ENCODE data around the gene LCN12. TPM values are rescaled to one million over a fixed set of nuclear protein-coding genes. Genes with fewer than 3 reads are reported as not detected.
"Not testable (repeated sequence)": the region's sequence is repeated elsewhere in the genome, so short reads cannot be mapped to it uniquely, and the experiment has no call there.

The LCN12 gene
- polyA plus RNA-seq, 4 donors, result 15.7 to 53.5 (median 30.7) TPM

DNA sequence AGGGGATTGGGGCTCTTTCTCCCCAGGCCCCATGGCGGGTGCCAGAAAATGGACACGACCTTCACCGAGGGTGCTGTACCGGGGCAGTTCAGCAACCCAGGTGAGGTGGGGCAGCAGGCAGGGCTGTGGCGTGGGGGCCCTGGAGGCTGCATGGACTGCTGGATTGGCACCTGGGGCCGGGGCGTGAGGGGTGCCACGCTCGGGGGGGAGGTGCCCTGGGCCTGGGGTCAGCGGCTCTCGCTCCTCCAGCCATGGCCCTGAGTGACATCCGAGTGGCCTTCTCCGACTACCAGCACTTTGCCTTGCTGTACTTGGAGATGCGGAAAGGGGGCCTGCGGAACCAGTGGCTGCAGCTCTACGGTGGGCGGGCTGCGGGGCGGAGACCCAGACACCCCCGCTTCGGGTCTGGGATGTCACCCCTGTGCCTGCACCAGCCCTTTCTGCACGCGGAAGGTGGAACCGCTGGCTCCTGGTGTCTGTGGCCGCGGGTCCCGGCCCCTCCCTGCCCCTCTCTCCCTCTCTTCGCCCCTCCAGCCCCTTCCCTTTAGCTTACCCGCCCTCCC lies 32.5 kb downstream of the LCN12 start:
- DNase-seq (ENCODE audit: low read depth in 4 of 4, low spot score in 2 of 4), result no peak

DNA sequence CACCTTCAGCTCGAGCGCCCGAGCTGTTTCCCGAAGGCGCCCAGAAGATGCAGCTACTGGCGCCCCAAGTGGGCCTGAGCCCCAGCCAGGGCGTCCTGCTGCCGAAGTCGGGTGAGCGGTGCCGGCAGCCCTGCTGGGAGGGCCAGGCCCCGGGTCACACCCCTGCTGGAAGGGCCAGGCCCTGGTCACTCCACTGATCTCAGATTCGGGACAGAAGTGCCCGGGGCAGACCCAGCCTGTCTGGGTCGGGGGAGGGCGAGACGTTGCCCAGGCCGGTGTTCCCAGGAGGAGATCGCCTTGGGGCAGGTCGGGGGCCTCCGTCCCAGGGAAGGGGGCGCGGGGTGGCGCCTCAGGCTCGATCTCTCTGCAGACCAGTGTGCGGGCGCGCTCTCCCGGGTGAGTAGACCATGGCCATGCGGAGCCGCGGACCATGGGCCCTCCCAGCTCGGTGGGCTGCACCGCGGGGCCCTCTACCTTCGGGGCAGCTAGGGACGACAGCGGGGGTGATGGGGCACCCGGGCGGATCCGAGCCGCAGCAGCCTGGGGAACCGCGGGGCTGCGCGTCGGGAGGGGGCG lies 33.0 kb downstream of the LCN12 start:
- no peak for DNase-seq (ENCODE audit: low read depth in 4 of 4, low spot score in 2 of 4)

DNA sequence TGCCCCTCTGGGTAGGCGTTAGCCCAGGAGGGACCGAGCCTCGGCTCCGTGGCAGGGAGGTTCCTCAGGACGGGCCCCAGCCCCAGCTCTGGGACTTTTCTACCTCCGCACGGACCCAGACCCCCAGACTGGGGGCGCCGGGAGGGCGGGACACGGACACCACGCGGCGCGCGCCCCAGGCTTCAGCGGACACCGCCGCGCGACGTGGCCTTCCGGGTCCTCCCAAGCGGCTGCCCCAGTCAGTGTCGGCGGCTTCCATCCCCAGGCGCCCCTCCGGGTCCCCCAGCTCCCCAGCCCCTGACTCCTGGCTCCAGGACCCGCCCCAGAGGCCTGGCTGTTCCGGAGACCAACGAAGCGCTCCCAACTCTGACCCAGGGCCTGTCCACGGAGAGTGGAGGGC lies 33.8 kb downstream of the LCN12 start:
- DNase-seq (ENCODE audit: low read depth in 4 of 4, low spot score in 2 of 4), result no peak

DNA sequence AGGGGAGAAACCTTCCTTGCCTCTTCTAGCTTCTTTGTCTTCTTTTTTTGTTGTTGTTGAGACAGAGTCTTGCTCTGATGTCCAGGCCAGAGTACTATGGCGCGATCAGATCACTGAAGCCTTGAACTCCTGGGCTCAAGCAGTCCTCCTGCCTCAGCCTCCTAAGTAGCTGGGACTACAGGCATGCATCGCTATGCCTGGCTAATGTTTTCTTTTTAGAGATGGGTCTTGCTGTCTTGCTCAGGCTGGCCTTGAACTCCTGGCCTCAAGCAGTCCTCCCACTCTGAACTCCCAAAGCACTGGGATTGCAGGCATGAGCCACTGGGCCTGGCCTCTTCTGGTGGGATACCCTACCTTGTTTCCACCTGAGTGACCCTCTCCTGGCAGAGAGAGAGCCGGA lies 36.8 kb downstream of the LCN12 start:
- no peak for DNase-seq (ENCODE audit: low read depth in 4 of 4, low spot score in 2 of 4)

DNA sequence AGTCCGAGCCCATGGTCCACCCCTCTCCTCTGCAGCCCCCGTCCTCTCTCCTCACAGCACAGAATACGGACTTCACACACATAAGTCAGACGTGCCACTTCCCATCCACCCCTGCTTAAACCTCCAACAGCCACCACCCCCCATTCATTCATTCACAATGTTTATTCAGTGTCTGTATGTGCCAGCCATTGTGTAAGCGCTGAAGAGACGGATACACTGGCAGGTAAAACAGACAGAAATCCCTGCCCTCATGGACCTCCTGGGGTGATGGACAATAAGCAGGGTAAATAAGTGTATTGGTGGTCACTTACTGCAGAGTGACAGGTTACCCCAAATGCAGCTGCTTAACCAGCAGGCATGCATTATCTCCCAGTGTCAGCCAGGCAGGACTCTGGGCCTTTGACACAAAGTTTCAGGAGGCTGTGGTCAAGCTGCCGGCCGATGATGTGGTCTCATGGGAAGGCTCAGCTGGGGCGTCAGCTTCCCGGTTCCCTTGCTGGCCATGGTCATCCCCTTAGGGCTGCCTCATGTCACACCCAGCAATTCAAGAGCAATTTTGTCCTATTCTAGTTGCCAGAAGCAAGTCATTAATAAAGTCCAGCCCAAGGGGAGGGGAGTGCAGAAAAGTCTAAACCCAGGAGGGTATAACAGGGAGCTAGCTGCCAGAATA lies 38.3 kb downstream of the LCN12 start:
- DNase-seq (ENCODE audit: low read depth in 4 of 4, low spot score in 2 of 4), result no peak

DNA sequence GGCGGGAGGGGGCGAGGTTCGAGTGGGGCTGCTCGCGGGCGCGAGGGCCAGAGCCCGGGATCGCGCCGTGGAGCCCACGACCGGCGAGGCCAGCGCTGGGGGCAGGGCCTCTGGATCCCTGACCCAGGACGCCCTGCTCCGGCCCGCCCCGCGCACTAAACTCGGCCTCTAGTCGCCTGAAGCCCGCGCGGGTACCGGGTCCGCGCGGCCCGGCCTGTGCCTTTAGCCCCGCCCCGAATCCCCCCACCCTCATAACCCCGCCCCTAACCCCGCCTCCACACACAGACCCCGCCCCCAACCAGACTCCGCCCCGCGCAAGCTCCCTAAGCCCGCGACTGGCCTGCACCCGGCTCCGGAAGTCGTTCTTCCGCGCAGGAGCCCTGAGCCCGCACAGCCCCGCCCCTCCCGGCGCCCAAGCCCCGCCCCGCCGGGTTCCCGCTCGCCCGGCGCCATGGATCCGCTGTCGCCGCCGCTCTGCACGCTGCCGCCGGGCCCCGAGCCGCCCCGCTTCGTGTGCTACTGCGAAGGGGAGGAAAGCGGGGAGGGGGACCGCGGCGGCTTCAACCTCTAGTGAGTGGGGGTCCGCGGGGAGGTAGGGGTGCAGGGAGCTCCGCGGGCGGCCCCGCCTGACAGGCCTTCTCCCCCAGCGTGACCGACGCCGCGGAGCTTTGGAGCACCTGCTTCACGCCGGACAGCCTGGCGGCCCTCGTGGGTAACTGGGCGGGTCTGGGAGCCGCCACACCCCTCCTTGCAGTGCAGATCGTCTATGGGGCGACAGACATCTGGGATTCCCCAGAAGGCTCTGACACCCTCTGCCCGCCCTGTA lies 40.1 kb downstream of the LCN12 start, which contains the start of gene PAXX:
Gene PAXX (plus strand): TSS at position 430 of the 826 bp plus-strand sequence. CDS start 22 bp downstream, at position 452.
- peak in 3 of 4 donors; percentile 55 to 70 (median 70) for DNase-seq (ENCODE audit: low read depth in 4 of 4, low spot score in 2 of 4)

DNA sequence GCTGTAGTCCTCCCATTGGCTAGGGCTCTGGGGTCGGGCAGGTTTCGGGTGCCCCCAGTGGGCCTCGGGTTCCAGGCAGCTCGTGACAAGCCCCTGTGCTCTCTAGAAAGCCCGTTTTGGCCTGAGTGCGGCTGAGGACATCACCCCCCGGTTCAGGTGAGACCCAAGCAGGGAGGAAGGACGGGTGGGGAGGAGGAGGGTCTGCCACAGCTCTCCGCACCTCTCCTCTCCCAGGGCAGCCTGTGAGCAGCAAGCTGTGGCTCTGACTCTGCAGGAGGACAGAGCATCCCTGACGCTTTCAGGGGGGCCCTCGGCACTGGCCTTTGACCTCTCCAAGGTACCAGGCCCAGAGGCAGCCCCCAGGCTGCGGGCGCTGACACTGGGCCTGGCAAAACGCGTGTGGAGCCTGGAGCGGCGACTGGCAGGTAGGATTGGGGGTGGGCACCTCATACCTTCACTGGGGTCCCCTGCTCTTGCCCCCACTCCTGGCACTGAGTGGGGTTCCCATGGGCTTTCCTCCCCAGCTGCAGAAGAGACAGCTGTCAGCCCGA lies 40.8 kb downstream of the LCN12 start:
- no peak for DNase-seq (ENCODE audit: low read depth in 4 of 4, low spot score in 2 of 4)

DNA sequence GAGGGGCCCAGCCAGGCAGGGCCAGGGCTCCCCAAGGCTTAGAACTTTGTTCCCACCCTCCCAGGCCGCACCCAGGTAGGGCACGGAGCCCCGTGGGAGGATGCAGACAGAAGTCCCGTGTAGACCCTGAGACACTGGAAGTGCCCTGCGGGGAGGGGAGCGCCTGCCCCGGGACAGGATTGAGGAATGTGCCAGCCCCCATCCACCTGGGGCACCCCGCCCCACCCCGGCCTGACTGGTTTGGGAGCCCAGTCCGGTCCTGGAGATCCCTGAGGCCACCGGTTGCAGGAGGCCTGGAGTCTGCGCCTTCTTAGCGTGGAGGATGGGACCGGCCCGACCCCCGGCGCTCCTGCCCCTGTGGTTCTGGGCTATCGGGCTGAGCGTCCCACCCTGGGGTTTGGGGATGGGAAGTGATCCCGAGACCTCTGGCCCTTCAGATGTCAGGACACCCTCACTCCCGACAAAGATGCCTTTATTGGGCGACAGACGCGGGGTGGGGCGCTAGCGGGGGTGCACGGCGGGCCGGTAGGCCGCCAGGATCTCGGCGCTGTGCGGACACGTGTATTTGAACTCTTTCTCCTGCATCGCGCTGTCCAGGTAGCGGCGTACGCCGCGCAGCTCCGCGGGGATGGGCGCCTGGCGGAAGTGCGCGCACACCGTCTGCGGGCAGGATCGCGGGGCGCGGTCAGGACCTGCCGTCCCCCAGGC lies 42.3 kb downstream of the LCN12 start:
- DNase-seq (ENCODE audit: low read depth in 4 of 4, low spot score in 2 of 4), result no peak

DNA sequence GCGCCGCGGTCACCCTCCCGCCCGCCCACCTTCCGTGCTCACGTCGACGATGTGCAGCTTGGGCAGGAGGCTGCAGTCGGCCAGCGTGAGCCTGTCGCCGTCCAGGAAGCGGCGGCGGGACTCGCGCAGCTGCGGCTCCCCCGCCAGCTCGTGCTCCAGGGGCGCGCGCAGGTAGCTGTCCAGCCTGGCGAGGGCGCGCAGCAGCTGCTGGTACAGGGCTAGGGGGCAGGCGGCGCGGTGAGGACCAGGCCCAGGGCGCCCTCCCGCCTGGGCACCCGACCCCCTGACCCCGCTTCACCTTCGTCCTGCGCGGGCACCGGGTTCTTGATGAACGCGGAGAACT lies 42.8 kb downstream of the LCN12 start:
- no peak for DNase-seq (ENCODE audit: low read depth in 4 of 4, low spot score in 2 of 4)

DNA sequence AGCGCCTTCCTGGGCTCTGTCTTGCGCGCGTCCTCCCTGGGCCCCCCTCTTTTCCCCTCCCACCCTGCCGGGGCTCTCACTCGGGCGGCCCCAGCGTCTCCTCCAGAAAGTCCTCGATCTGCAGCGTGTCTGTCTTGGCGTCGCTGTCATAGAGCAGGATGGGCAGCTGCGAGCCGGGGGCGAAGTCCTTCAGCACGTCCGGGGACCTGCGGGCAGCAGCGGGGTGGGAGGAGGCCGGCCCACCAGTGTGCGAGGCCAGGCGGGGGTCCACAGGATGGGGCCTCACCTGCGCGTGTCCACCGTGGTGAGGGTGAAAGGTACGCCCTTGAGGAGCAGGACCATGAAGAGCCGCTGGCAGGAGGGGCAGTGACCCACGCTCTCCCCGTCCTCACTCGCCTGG lies 43.3 kb downstream of the LCN12 start:
- no peak for DNase-seq (ENCODE audit: low read depth in 4 of 4, low spot score in 2 of 4)

DNA sequence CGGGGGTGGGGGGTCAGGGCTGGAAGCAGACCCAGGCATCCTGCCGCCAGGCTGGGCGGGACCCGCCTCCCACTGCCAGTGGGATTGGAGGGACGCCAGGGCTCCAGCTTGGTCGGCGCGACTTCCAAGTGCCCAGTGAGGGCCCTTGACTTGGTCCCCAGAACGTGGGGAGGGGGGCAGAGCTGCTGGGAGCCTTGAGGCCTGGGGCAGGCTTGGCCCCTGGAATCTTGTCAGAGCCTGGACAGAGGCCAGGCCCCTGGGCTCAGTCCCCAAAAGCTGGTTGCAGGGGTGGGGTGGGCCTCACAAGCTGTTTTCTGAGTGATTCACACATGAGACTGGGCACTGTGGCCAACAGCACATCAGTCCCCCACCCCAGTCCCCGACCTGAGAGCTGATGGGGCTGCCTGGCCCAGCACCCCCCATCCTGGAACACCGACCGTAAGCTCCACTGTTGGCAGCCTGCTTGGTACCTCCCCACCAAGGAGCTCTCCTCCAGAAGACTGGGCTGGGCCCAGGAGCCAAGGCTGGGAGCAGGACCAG lies 43.8 kb downstream of the LCN12 start:
- DNase-seq (ENCODE audit: low read depth in 4 of 4, low spot score in 2 of 4), result no peak

DNA sequence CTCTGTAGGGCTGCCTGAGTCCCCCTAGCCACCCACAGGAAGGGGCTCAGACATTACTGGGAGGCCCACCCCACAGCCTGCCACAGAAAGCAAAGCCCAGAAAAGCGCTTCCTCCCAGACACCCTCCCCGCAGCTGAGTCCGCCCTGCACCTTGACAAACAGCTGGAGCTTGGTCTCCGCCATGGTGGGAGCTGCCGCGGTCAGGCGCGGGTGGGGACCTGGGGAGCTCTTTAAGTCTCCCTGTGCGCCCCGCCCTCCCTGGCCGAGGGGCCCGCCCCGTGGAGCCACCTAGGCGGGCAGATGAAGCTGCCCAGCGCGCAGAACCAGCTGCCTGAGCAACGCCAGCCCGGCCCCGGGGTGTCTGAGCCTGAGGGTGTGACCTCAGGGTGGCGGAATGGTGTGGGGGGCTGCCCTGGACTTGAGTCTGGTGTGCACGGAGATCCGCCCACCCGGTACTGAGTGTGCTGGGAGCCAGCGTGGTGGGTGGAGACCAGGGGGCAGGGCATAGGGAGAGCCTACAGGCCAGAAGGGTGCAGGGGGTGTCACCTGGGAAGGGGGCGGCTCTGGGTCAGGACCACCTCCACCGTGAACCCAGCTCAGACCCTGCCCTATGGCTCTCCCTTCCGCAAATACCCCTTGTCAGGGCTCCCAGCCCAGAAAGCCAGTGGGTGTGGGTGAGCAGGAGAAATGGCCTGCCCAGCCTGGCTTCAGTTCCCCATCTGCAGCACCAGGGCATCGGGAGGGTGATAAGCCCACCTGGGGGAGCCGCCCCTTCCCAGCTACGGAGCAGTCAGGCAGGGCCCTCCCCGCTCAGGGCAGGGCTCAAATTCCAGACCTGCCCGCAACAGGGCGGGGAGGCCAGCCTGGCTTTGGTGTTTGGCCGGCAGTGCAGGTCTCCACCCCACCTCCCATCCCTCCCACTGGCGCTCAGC lies 44.6 kb downstream of the LCN12 start, which contains the start of gene CLIC3:
Gene CLIC3 (minus strand): TSS at position 208 of the 932 bp plus-strand sequence. CDS start 25 bp downstream, at position 183.
- DNase-seq (ENCODE audit: low read depth in 4 of 4, low spot score in 2 of 4), result no peak

DNA sequence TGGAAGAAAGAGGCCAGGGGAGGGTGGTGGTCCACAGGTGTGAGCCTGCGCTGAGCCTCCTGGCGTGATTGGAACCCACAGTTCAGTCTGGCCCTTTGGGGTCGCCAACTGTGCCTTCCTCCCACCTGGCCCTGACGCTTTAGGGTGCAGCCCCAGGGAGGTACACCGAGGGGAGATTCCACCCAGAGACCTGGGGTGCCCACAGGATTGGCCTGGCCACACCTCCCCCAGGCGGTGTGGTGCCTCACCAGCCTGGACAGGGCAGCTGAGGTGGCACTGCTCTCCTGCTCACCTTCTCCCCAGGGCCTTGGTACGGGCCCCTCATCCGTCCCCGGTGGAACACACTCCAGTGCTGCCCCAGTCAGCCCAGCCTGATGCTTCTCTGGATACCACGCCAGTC lies 45.3 kb downstream of the LCN12 start:
- no peak for DNase-seq (ENCODE audit: low read depth in 4 of 4, low spot score in 2 of 4)

DNA sequence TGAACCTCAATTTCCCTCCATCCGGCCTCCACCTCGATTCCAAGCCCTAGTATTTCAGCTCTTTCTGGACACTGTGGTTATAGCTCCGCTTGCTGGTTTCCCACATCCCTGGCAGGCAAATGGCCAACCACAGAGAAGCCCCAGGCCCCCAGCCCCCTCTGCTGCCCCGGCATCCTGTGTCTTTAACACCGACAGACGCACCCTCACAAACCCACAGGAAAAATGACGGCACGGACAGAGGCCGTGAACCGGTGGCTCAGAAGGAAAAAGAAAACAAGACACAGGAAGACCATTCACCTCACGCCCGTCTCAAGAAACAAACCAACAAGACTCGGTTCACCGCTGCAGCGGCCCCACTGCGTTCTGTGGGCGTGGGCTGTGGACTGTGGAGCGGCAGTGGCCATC lies 45.8 kb downstream of the LCN12 start:
- DNase-seq (ENCODE audit: low read depth in 4 of 4, low spot score in 2 of 4), result no peak

DNA sequence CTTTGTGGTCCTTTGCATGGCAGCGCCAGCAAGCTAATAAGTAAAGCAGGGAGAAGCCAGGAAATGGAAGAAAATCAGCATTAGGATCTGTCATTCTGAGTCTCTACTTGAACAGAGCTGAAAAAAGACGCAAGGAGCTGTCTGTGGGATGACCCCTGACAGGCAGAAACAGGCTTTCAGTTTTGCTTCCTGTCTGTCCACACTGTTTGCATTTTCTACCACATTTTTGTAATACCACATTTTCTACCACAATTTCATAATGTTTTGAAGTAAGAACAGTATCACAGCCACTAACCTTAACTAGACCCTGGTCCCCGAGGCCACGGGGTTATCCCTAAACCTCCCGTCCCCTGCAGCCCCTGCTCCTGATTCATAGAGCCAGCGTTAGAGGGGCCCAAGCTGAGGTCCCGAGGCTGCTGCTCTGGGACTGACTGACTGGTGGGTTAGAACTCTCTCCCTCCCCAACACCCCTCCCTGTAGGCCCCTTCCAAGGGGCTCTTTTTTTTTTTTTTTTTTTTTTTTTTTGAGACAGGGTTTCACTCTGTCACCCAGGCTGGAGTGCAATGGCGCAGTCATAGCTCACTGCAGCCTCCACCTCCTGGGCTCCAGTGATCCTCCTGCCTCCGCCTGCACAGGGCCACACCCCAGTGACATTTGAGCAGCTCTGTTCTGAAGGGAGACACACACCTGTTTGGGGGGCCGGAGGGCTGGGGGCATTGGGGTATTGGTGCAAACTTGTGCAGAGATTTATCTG lies 48.3 kb downstream of the LCN12 start:
- no peak for DNase-seq (ENCODE audit: low read depth in 4 of 4, low spot score in 2 of 4)

DNA sequence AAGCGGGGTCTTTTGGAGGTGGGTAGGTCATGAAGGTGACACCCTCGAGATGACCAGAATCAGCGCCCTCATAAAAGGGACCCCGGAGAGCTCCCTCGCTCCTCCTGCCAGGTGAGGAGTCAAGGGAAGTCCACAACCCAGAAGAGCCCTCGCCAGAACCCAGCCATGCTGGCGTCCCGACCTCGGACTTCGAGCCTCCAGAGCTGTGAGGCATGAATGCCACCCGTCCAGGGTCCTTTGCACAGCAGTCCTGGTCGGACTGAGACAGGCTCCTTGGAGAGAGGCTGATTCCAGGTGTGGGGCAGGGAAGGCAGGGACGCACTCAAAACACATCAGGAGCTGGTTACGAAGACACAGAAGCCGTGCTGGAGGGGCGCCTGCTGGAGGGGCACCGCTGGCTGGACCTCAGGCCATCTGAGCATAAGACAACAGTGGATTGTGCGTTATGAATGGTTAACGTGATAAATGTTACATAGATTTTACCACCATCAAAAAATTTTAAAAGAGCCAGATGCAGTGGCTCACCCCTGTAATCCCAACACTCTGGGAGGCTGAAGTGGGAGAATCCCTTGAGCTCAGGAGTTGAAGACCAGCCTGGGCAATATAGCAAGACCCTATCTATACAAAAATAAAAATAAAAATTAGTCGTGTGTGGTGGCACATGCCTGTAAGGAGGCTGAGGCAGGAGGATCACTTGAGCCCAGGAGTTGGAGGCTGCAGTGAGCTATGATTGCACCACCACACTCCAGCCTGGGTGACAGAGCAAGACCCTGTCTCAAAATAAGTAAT lies 50.0 kb downstream of the LCN12 start:
- no peak for DNase-seq (ENCODE audit: low read depth in 4 of 4, low spot score in 2 of 4)

DNA sequence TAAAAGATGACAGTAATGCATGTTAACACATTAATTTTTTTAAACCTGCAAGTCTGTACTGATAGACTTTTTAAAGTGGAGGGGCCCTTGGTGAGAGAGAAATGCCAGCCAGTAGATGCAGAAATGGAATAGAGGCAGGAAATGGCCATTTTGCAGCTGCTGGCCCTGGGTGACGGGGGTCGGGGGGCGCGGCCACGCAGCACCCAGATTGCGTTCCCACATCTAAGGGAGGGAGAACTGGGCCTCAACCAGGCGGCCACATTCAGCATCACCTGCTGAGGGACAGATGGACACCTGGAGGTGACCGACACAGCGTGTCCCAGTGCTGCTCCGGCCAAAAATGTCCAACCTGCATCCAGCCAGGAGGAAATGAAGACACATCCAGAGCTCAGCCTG lies 50.6 kb downstream of the LCN12 start:
- DNase-seq (ENCODE audit: low read depth in 4 of 4, low spot score in 2 of 4), result no peak

DNA sequence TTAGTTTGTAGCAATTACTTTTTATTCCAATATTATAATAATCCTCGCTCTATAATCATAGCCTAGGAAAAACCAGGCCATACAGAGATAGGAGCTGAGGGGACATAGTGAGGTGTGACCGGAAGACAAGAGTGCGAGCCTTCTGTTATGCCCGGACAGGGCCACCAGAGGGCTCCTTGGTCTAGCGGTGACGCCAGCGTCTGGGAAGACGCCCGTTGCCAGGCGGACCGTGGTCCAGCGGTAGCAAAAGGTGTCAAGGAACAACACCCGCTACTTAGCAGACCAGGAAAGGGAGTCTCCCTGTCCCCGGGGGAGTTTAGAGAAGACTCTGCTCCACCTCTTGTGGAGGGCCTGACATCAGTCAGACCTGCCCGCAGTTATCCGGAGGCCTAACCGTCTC lies 52.2 kb downstream of the LCN12 start:
- not testable (repeated sequence) for DNase-seq (ENCODE audit: low read depth in 4 of 4, low spot score in 2 of 4)
